ENCODE measurements around the gene CELF2.
A peak's percentile ranks its signal among the peaks of the same experiment; 100 is the strongest.

Gene CELF2

GRCh38 chr10:11154333-11154732 is 136.7 kb downstream of the CELF2 start:
- no peak overlapping the region for H3K9ac ChIP-seq (ENCODE audit: low read depth, low read length)
- H3K4me1 ChIP-seq (ENCODE audit: insufficient read depth, low read length): peaks cover 22% of the 10 kb centered on the region
- no peaks in the 10 kb centered on the region for H3K27me3 ChIP-seq (ENCODE audit: insufficient read depth, low read length)
- H3K36me3 ChIP-seq (ENCODE audit: insufficient read depth, low read depth, low read length): no peaks in the 10 kb centered on the region
- no peak overlapping the region for H3K27ac ChIP-seq (ENCODE audit: low read length)
- no peak overlapping the region; the same call in 1 of the 2 replicates for H3K4me3 ChIP-seq (ENCODE audit: low read length)
- H3K9me3 ChIP-seq (ENCODE audit: insufficient read depth, low read depth, low read length): no peaks in the 10 kb centered on the region

GRCh38 chr10:11154849-11155498 is 137.3 kb downstream of the CELF2 start:
- Histone ChIP-seq H3K9me3 (ENCODE audit: insufficient read depth, low read depth, low read length) (no peaks in the 10 kb centered on the region), H3K4me3 (ENCODE audit: low read length) (no peak overlapping the region; the same call in 1 of the 2 replicates), H3K9ac (ENCODE audit: low read depth, low read length) (no peak overlapping the region), H3K4me1 (ENCODE audit: insufficient read depth, low read length) (peaks cover 22% of the 10 kb centered on the region), H3K27ac (ENCODE audit: low read length) (no peak overlapping the region), H3K36me3 (ENCODE audit: insufficient read depth, low read depth, low read length) (no peaks in the 10 kb centered on the region), H3K27me3 (ENCODE audit: insufficient read depth, low read length) (no peaks in the 10 kb centered on the region)

GRCh38 chr10:11156480-11156879 is 138.8 kb downstream of the CELF2 start:
- Histone ChIP-seq H3K4me1 (ENCODE audit: insufficient read depth, low read length) (peaks cover 22% of the 10 kb centered on the region), H3K27me3 (ENCODE audit: insufficient read depth, low read length) (no peaks in the 10 kb centered on the region), H3K36me3 (ENCODE audit: insufficient read depth, low read depth, low read length) (no peaks in the 10 kb centered on the region)

DNA sequence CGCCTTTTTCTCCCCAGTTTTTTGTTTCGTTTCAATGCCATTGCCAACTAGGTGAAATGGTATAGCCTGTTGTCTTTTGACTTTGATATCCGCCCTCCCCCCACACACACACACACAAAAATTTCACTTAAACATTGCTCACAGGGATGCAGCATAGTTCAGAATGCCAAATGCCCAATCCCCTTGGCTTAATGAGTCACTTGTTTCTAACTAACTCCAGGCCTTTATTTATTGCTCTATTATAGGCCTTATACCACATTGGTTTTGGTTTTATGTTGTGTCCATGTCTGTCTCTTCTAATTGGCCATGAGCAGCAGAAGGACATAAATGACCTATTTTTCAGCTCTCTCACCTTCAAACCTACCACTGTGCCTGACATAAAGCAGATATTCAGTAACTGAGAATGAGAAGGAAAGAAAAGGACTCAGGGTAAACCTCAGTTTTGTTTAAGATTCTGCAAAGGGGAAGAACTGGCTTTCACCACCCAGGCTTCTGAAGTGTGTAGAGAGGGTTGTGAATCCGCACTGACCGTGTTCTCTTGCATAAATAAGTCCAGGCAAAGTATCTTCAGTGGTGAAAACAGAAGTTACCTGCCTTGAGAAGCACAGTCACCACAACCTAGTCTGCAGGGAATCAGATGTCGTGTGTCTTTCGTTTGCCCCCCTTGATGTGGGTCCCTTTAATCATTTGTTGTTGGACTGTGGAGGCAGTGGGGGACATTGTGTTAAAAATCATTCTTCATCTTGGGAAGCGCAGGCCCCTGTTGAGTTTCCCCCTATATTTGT is 139.8 kb downstream of the CELF2 start:
- H3K36me3 ChIP-seq (ENCODE audit: insufficient read depth, low read depth, low read length): no peaks in the 10 kb centered on the region
- H3K4me1 ChIP-seq (ENCODE audit: insufficient read depth, low read length): peaks cover 22% of the 10 kb centered on the region
- H3K9ac ChIP-seq (ENCODE audit: low read depth, low read length): no peak overlapping the region
- H3K9me3 ChIP-seq (ENCODE audit: insufficient read depth, low read depth, low read length): peaks cover 4% of the 10 kb centered on the region
- no peak overlapping the region for H3K27ac ChIP-seq (ENCODE audit: low read length)
- H3K4me3 ChIP-seq (ENCODE audit: low read length): no peak overlapping the region
- no peaks in the 10 kb centered on the region for H3K27me3 ChIP-seq (ENCODE audit: insufficient read depth, low read length)

More at GRCh38 chr10:11156480-11156879, 138.8 kb downstream of the CELF2 start:
- Histone ChIP-seq H3K9ac (ENCODE audit: low read depth, low read length) (no peak overlapping the region), H3K9me3 (ENCODE audit: insufficient read depth, low read depth, low read length) (peaks cover under 1% of the 10 kb centered on the region; the same call in 1 of the 2 replicates), H3K4me3 (ENCODE audit: low read length) (no peak overlapping the region), H3K27ac (ENCODE audit: low read length) (no peak overlapping the region)

GRCh38 chr10:11158080-11158479 is 140.4 kb downstream of the CELF2 start:
- no peak overlapping the region for H3K4me3 ChIP-seq (ENCODE audit: low read length)
- H3K9me3 ChIP-seq (ENCODE audit: insufficient read depth, low read depth, low read length): peaks cover 4% of the 10 kb centered on the region
- H3K4me1 ChIP-seq (ENCODE audit: insufficient read depth, low read length): peaks cover 22% of the 10 kb centered on the region
- H3K27ac ChIP-seq (ENCODE audit: low read length): no peak overlapping the region
- no peaks in the 10 kb centered on the region for H3K36me3 ChIP-seq (ENCODE audit: insufficient read depth, low read depth, low read length)
- H3K9ac ChIP-seq (ENCODE audit: low read depth, low read length): no peak overlapping the region
- H3K27me3 ChIP-seq (ENCODE audit: insufficient read depth, low read length): no peaks in the 10 kb centered on the region

GRCh38 chr10:11159543-11160215 is 142.0 kb downstream of the CELF2 start:
- Histone ChIP-seq H3K9ac (ENCODE audit: low read depth, low read length) (no peak overlapping the region), H3K4me1 (ENCODE audit: insufficient read depth, low read length) (peaks cover 29% of the 10 kb centered on the region), H3K27ac (ENCODE audit: low read length) (no peak overlapping the region), H3K9me3 (ENCODE audit: insufficient read depth, low read depth, low read length) (peaks cover 4% of the 10 kb centered on the region), H3K4me3 (ENCODE audit: low read length) (no peak overlapping the region), H3K36me3 (ENCODE audit: insufficient read depth, low read depth, low read length) (no peaks in the 10 kb centered on the region), H3K27me3 (ENCODE audit: insufficient read depth, low read length) (peaks cover 6% of the 10 kb centered on the region; the same call in 1 of the 2 replicates)

DNA sequence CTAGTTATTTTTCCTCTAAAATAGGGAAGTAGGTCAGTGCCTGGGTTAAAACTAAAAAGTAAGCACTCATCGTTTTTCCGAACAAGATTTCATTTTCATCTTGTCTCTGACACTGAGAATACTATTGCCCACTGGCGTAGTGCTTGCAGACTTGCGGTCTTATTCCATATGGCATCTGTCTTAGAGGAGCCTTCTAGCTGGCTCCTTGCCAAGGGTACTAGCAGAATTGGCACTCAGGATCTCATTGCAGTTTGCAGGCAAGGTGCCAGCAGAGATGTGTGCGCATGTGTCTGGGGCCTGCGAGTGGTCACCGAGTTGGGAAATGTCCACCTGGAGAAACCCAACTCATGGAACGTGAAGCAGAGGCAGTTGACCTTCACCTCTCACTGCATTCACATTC is 143.4 kb downstream of the CELF2 start:
- Histone ChIP-seq H3K4me1 (ENCODE audit: insufficient read depth, low read length) (peaks cover 18% of the 10 kb centered on the region), H3K27me3 (ENCODE audit: insufficient read depth, low read length) (peaks cover 6% of the 10 kb centered on the region; the same call in 1 of the 2 replicates), H3K9me3 (ENCODE audit: insufficient read depth, low read depth, low read length) (peaks cover 4% of the 10 kb centered on the region), H3K4me3 (ENCODE audit: low read length) (no peak overlapping the region), H3K36me3 (ENCODE audit: insufficient read depth, low read depth, low read length) (no peaks in the 10 kb centered on the region), H3K27ac (ENCODE audit: low read length) (no peak overlapping the region), H3K9ac (ENCODE audit: low read depth, low read length) (no peak overlapping the region)

- Histone ChIP-seq H3K27me3 (ENCODE audit: insufficient read depth, low read length) (peaks cover 6% of the 10 kb centered on the region; the same call in 1 of the 2 replicates), H3K36me3 (ENCODE audit: insufficient read depth, low read depth, low read length) (no peaks in the 10 kb centered on the region), H3K9ac (ENCODE audit: low read depth, low read length) (no peak overlapping the region), H3K27ac (ENCODE audit: low read length) (no peak overlapping the region), H3K9me3 (ENCODE audit: insufficient read depth, low read depth, low read length) (peaks cover 4% of the 10 kb centered on the region), H3K4me3 (ENCODE audit: low read length) (no peak overlapping the region), H3K4me1 (ENCODE audit: insufficient read depth, low read length) (peaks cover 21% of the 10 kb centered on the region)
These were observed 144.2 kb downstream of the CELF2 start for GRCh38 chr10:11161910-11162309.

GRCh38 chr10:11162828-11163599 is 145.3 kb downstream of the CELF2 start:
- Histone ChIP-seq H3K27ac (ENCODE audit: low read length) (no peak overlapping the region), H3K4me3 (ENCODE audit: low read length) (no peak overlapping the region), H3K36me3 (ENCODE audit: insufficient read depth, low read depth, low read length) (no peaks in the 10 kb centered on the region), H3K4me1 (ENCODE audit: insufficient read depth, low read length) (peaks cover 17% of the 10 kb centered on the region; the same call in 1 of the 2 replicates), H3K27me3 (ENCODE audit: insufficient read depth, low read length) (peaks cover 6% of the 10 kb centered on the region; the same call in 1 of the 2 replicates), H3K9ac (ENCODE audit: low read depth, low read length) (no peak overlapping the region), H3K9me3 (ENCODE audit: insufficient read depth, low read depth, low read length) (peaks cover 4% of the 10 kb centered on the region)

DNA sequence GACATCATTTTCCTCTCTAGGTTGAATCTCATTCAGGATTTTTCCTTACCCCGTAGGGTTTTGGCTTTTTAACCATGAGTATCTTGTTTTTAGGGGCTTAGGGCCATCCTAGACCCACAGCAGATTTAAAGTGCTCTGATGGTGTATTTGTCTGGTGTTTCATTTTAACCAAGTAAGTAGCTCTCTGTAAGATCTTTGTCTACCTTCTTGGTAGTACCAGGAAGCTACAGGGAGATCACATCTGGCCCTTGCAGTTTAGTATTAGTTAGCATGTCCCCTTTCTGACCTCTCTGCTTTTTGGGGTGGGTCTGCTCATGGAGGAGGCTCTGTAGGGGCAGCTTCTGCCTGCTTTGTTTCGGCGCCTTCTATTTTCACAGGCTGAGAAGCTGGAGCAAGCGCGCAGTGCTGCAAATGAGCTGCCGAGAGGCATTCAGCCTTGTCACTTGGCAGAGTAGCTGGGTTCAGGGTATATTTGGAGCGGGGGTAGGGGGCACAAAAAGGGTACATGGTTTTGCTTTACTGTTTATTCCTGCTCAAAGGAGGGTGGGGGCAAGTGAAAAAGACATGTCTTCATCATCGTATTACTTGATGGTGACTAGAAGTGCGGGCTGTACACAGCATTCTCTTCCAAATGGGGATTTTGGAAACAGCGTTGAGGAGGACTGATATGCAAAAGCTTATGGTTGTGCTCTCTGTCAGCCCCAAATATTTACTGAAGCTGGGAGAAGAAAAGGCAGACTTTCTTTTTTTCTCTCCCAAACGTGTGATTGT is 146.3 kb downstream of the CELF2 start:
- Histone ChIP-seq H3K27me3 (ENCODE audit: insufficient read depth, low read length) (peaks cover 6% of the 10 kb centered on the region; the same call in 1 of the 2 replicates), H3K4me1 (ENCODE audit: insufficient read depth, low read length) (peaks cover 22% of the 10 kb centered on the region; the same call in 1 of the 2 replicates), H3K9ac (ENCODE audit: low read depth, low read length) (peak overlapping the region; percentile 65; the same call in 1 of the 2 replicates), H3K36me3 (ENCODE audit: insufficient read depth, low read depth, low read length) (no peaks in the 10 kb centered on the region), H3K4me3 (ENCODE audit: low read length) (peak overlapping the region; percentile 70), H3K9me3 (ENCODE audit: insufficient read depth, low read depth, low read length) (peaks cover 4% of the 10 kb centered on the region), H3K27ac (ENCODE audit: low read length) (no peak overlapping the region)
